Upper lobe of left lung (tissue), 4 donors: ENCODE results near the gene DYNC2LI1.

Experiments
- CTCF ChIP-seq, 6 experiments: fragments of 450-650 bp in 4 of 6; fragments of 200-600 bp in 2 of 6; sonication (generic) in 2 of 6; IDR thresholded peaks; one replicate each; pipeline ENCODE4 v1.5.1; 2016 to 2019; ENCODE audit warnings: antibody characterized with exemption in 6 of 6
- POLR2A ChIP-seq, 4 donors: fragments of 450-650 bp; IDR thresholded peaks; one replicate each; pipeline ENCODE4 v1.5.1; 2016 to 2017; ENCODE audit warnings: antibody characterized with exemption in 4 of 4, mild to moderate bottlenecking in 2 of 4

GRCh38 chr2:43794956-43795355, 21.1 kb downstream of the DYNC2LI1 start:
- TF ChIP-seq CTCF (IDR thresholded peaks at IDR 0.05) (no peak), POLR2A (IDR thresholded peaks at IDR 0.05) (no peak)
